Neural crest cell (in vitro differentiated cells): ENCODE data around the gene SYT5. TPM values are rescaled to one million over a fixed set of nuclear protein-coding genes. Genes with fewer than 3 reads are reported as not detected.

ENCODE experiments used
- DNase-seq: peaks from one replicate; pipeline ENCODE4 v3.0.0; 2021; ENCODE audit warnings: low read depth, mixed read lengths, low spot score
- H3K27ac Mint-ChIP-seq: one replicate; pipeline ENCODE4 v1.8.0; 2021; ENCODE audit warnings: mild to moderate bottlenecking, mixed read lengths; ENCODE audit not compliant: unreplicated experiment
- H3K27me3 Mint-ChIP-seq: 2 replicates; pipeline ENCODE4 v1.8.0; 2021; ENCODE audit warnings: low read depth, mild to moderate bottlenecking, mixed read lengths
- H3K36me3 Mint-ChIP-seq: 2 replicates; pipeline ENCODE4 v1.8.0; 2021; ENCODE audit warnings: low read depth, mild to moderate bottlenecking, mixed read lengths
- H3K4me1 Mint-ChIP-seq: 2 replicates; pipeline ENCODE4 v1.8.0; 2021; ENCODE audit warnings: mixed read lengths
- H3K4me3 Mint-ChIP-seq: one replicate; pipeline ENCODE4 v1.8.0; 2021; ENCODE audit warnings: mild to moderate bottlenecking, mixed read lengths
- H3K9me3 Mint-ChIP-seq: 2 replicates; pipeline ENCODE4 v1.8.0; 2021; ENCODE audit warnings: mixed read lengths
- CTCF ChIP-seq: fragments of 200-600 bp; sonication (generic); conservative IDR thresholded peaks from 2 replicates; pipeline ENCODE4 v1.5.0; 2021; ENCODE audit warnings: antibody characterized with exemption, mild to moderate bottlenecking
- total RNA-seq: library from RNA; stranded (reverse); gene quantifications from 2 replicates; pipeline ENCODE4 v1.2.1, GENCODE V29; 2021

Gene SYT5
- total RNA-seq, 1 donor from 2014 or later = 3.5 TPM

- Mint-ChIP-seq H3K27ac (no peak overlapping the region), H3K9me3 (no peaks in the 10 kb centered on the region), H3K36me3 (peaks cover 3% of the 10 kb centered on the region), H3K4me1 (peaks cover 20% of the 10 kb centered on the region), H3K4me3 (peak overlapping the region; percentile 57), H3K27me3 (peaks cover 96% of the 10 kb centered on the region)
- no peak for DNase-seq
- TF ChIP-seq CTCF = no peak
These were observed 4.0 kb downstream of the SYT5 start for GRCh38 chr19:55176076-55176475.

GRCh38 chr19:55175117-55175867 is 4.8 kb downstream of the SYT5 start:
- Mint-ChIP-seq H3K27me3 (peaks cover 96% of the 10 kb centered on the region), H3K4me3 (peak overlapping the region; percentile 55), H3K36me3 (peaks cover 3% of the 10 kb centered on the region), H3K9me3 (no peaks in the 10 kb centered on the region), H3K4me1 (peaks cover 20% of the 10 kb centered on the region), H3K27ac (no peak overlapping the region)
- DNase-seq = no peak
- no peak for TF ChIP-seq CTCF

GRCh38 chr19:55174425-55175116 is 5.5 kb downstream of the SYT5 start:
- Mint-ChIP-seq H3K4me1 (peaks cover 17% of the 10 kb centered on the region), H3K9me3 (no peaks in the 10 kb centered on the region), H3K36me3 (peaks cover 3% of the 10 kb centered on the region), H3K27me3 (peaks cover 95% of the 10 kb centered on the region), H3K27ac (no peak overlapping the region), H3K4me3 (peak overlapping the region; percentile 70)
- TF ChIP-seq CTCF = no peak
- DNase-seq = no peak

GRCh38 chr19:55173714-55174409 is 6.2 kb downstream of the SYT5 start:
- H3K27ac Mint-ChIP-seq = no peak overlapping the region
- H3K36me3 Mint-ChIP-seq = peaks cover 3% of the 10 kb centered on the region
- peaks cover 11% of the 10 kb centered on the region for H3K4me1 Mint-ChIP-seq
- no peaks in the 10 kb centered on the region for H3K9me3 Mint-ChIP-seq
- DNase-seq = peak; percentile 52
- H3K27me3 Mint-ChIP-seq = peaks cover 97% of the 10 kb centered on the region
- TF ChIP-seq CTCF = no peak
- peak overlapping the region; percentile 70 for H3K4me3 Mint-ChIP-seq

GRCh38 chr19:55173186-55173713 is 6.8 kb downstream of the SYT5 start:
- no peak for TF ChIP-seq CTCF
- no peak overlapping the region for H3K27ac Mint-ChIP-seq
- H3K9me3 Mint-ChIP-seq = no peaks in the 10 kb centered on the region
- peaks cover 5% of the 10 kb centered on the region for H3K4me1 Mint-ChIP-seq
- H3K36me3 Mint-ChIP-seq = peaks cover 3% of the 10 kb centered on the region
- peak overlapping the region; percentile 70 for H3K4me3 Mint-ChIP-seq
- no peak for DNase-seq
- H3K27me3 Mint-ChIP-seq = peaks cover 97% of the 10 kb centered on the region
